Stimulated activated effector memory CD8-positive, alpha-beta T cell treated with anti-CD3 and anti-CD28 coated beads, Interleukin-12 subunit alpha, Interleukin-12 subunit beta, amount 100 ng/mL, for 72 hours (primary cell): Measurements from ENCODE around the gene C1QB.
"Not testable (repeated sequence)": the region's sequence is repeated elsewhere in the genome, so short reads cannot be mapped to it uniquely, and the experiment has no call there.

Experiments
- ATAC-seq: fragments of 150-1000 bp; cut with Tn5 transposase; 2 replicates; pipeline ENCODE4 v1.10.0; 2021
- DNase-seq, 2 donors: peaks; one replicate each; pipeline ENCODE4 v3.0.0; 2021 to 2022; ENCODE audit warnings: low spot score in 2 of 2
- H3K27ac Mint-ChIP-seq: one replicate; pipeline ENCODE4 v1.8.0; 2022; ENCODE audit warnings: mild to moderate bottlenecking, mixed read lengths
- H3K36me3 Mint-ChIP-seq: one replicate; pipeline ENCODE4 v1.8.0; 2022; ENCODE audit warnings: mild to moderate bottlenecking, mixed read lengths
- H3K4me1 Mint-ChIP-seq: one replicate; pipeline ENCODE4 v1.8.0; 2022; ENCODE audit warnings: mixed read lengths
- H3K4me3 Mint-ChIP-seq: one replicate; pipeline ENCODE4 v1.8.0; 2022; ENCODE audit warnings: mild to moderate bottlenecking, mixed read lengths
- H3K9me3 Mint-ChIP-seq: one replicate; pipeline ENCODE4 v1.8.0; 2022; ENCODE audit warnings: mixed read lengths

C1QB gene

GRCh38 chr1:22643928-22644327, 9.1 kb upstream of the C1QB start:
- no peak overlapping the region for H3K4me3 Mint-ChIP-seq
- H3K9me3 Mint-ChIP-seq, result no peaks in the 10 kb centered on the region
- ATAC-seq, result no peak
- no peaks in the 10 kb centered on the region for H3K4me1 Mint-ChIP-seq
- DNase-seq, result no peak
- H3K27ac Mint-ChIP-seq, result no peak overlapping the region
- H3K36me3 Mint-ChIP-seq, result no peaks in the 10 kb centered on the region

GRCh38 chr1:22645931-22646330, 7.1 kb upstream of the C1QB start:
- H3K4me3 Mint-ChIP-seq, result no peak overlapping the region
- ATAC-seq, result no peak
- no peaks in the 10 kb centered on the region for H3K36me3 Mint-ChIP-seq
- no peaks in the 10 kb centered on the region for H3K4me1 Mint-ChIP-seq
- no peak for DNase-seq
- no peak overlapping the region for H3K27ac Mint-ChIP-seq
- H3K9me3 Mint-ChIP-seq, result no peaks in the 10 kb centered on the region

GRCh38 chr1:22646384-22646783, 6.7 kb upstream of the C1QB start:
- Mint-ChIP-seq H3K36me3 (no peaks in the 10 kb centered on the region), H3K9me3 (no peaks in the 10 kb centered on the region), H3K4me1 (no peaks in the 10 kb centered on the region), H3K27ac (no peak overlapping the region), H3K4me3 (no peak overlapping the region)
- no peak for DNase-seq
- no peak for ATAC-seq

GRCh38 chr1:22650089-22650693, 2.8 kb upstream of the C1QB start:
- no peaks in the 10 kb centered on the region for H3K9me3 Mint-ChIP-seq
- DNase-seq, result no peak
- H3K4me1 Mint-ChIP-seq, result no peaks in the 10 kb centered on the region
- H3K4me3 Mint-ChIP-seq, result no peak overlapping the region
- no peak overlapping the region for H3K27ac Mint-ChIP-seq
- no peaks in the 10 kb centered on the region for H3K36me3 Mint-ChIP-seq
- no peak for ATAC-seq

GRCh38 chr1:22651941-22652856, 837 bp upstream of the C1QB start:
- H3K9me3 Mint-ChIP-seq, result no peaks in the 10 kb centered on the region
- DNase-seq, result no peak
- no peak overlapping the region for H3K4me3 Mint-ChIP-seq
- no peak for ATAC-seq
- H3K4me1 Mint-ChIP-seq, result no peaks in the 10 kb centered on the region
- no peaks in the 10 kb centered on the region for H3K36me3 Mint-ChIP-seq
- no peak overlapping the region for H3K27ac Mint-ChIP-seq

- Mint-ChIP-seq H3K36me3 (no peaks in the 10 kb centered on the region), H3K4me1 (no peaks in the 10 kb centered on the region), H3K27ac (no peak overlapping the region), H3K4me3 (no peak overlapping the region), H3K9me3 (no peaks in the 10 kb centered on the region)
- DNase-seq (no peak), ATAC-seq (no peak)
Observed at GRCh38 chr1:22654692-22655091, 1.7 kb downstream of the C1QB start.

GRCh38 chr1:22658385-22659163, 5.5 kb downstream of the C1QB start:
- H3K9me3 Mint-ChIP-seq, result no peaks in the 10 kb centered on the region
- no peak overlapping the region for H3K27ac Mint-ChIP-seq
- no peak for DNase-seq
- ATAC-seq, result no peak
- no peak overlapping the region for H3K4me3 Mint-ChIP-seq
- no peaks in the 10 kb centered on the region for H3K36me3 Mint-ChIP-seq
- no peaks in the 10 kb centered on the region for H3K4me1 Mint-ChIP-seq

GRCh38 chr1:22660716-22661241, 7.7 kb downstream of the C1QB start:
- DNase-seq, result no peak
- Mint-ChIP-seq H3K36me3 (no peaks in the 10 kb centered on the region), H3K4me1 (no peaks in the 10 kb centered on the region), H3K27ac (no peak overlapping the region), H3K9me3 (no peaks in the 10 kb centered on the region), H3K4me3 (no peak overlapping the region)
- no peak for ATAC-seq

- H3K36me3 Mint-ChIP-seq, result no peaks in the 10 kb centered on the region
- no peaks in the 10 kb centered on the region for H3K4me1 Mint-ChIP-seq
- H3K27ac Mint-ChIP-seq, result no peak overlapping the region
- no peak for ATAC-seq
- H3K9me3 Mint-ChIP-seq, result no peaks in the 10 kb centered on the region
- no peak overlapping the region for H3K4me3 Mint-ChIP-seq
- no peak for DNase-seq
Observed at GRCh38 chr1:22661880-22662279, 8.8 kb downstream of the C1QB start.

- no peak overlapping the region for H3K27ac Mint-ChIP-seq
- DNase-seq (no peak), ATAC-seq (peak; percentile 46)
- H3K36me3 Mint-ChIP-seq, result no peaks in the 10 kb centered on the region
- no peak overlapping the region for H3K4me3 Mint-ChIP-seq
- H3K9me3 Mint-ChIP-seq, result no peaks in the 10 kb centered on the region
- H3K4me1 Mint-ChIP-seq, result no peaks in the 10 kb centered on the region
Observed at GRCh38 chr1:22662318-22662717, 9.3 kb downstream of the C1QB start.

- Mint-ChIP-seq H3K27ac (no peak overlapping the region), H3K9me3 (no peaks in the 10 kb centered on the region), H3K36me3 (no peaks in the 10 kb centered on the region), H3K4me1 (no peaks in the 10 kb centered on the region), H3K4me3 (no peak overlapping the region)
- DNase-seq (no peak), ATAC-seq (no peak)
Observed at GRCh38 chr1:22662986-22663408, 10.0 kb downstream of the C1QB start.

- Mint-ChIP-seq H3K36me3 (no peaks in the 10 kb centered on the region), H3K27ac (no peak overlapping the region), H3K9me3 (no peaks in the 10 kb centered on the region), H3K4me1 (no peaks in the 10 kb centered on the region), H3K4me3 (no peak overlapping the region)
- ATAC-seq (no peak), DNase-seq (no peak)
Observed at GRCh38 chr1:22665752-22666151, 12.7 kb downstream of the C1QB start.

- no peaks in the 10 kb centered on the region for H3K9me3 Mint-ChIP-seq
- DNase-seq (no peak), ATAC-seq (no peak)
- H3K27ac Mint-ChIP-seq, result no peak overlapping the region
- H3K4me1 Mint-ChIP-seq, result no peaks in the 10 kb centered on the region
- H3K4me3 Mint-ChIP-seq, result no peak overlapping the region
- no peaks in the 10 kb centered on the region for H3K36me3 Mint-ChIP-seq
Observed at GRCh38 chr1:22666412-22666811, 13.4 kb downstream of the C1QB start.

- not testable (repeated sequence) for H3K36me3 Mint-ChIP-seq, H3K4me1 Mint-ChIP-seq, ATAC-seq, H3K9me3 Mint-ChIP-seq, H3K27ac Mint-ChIP-seq, H3K4me3 Mint-ChIP-seq, DNase-seq
Observed at GRCh38 chr1:22668840-22669239, 15.8 kb downstream of the C1QB start.

GRCh38 chr1:22670352-22670975, 17.4 kb downstream of the C1QB start:
- Mint-ChIP-seq H3K9me3 (no peaks in the 10 kb centered on the region), H3K4me1 (peaks cover 8% of the 10 kb centered on the region), H3K36me3 (no peaks in the 10 kb centered on the region), H3K4me3 (no peak overlapping the region), H3K27ac (no peak overlapping the region)
- no peak for ATAC-seq
- no peak for DNase-seq
